Natural killer cell (primary cell): ENCODE measurements around the gene COX5B. TPM values are rescaled to one million over a fixed set of nuclear protein-coding genes. Genes with fewer than 3 reads are reported as not detected.

ENCODE experiments used
- ATAC-seq, 3 donors: fragments of 150-1000 bp in 2 of 3; fragments of 200-7000 bp in 1 of 3; cut with Tn5 transposase; 1 replicate in 1 of 3; 2 replicates in 2 of 3; pipeline ENCODE4 v1.10.0; 2021; ENCODE audit warnings: mild to moderate bottlenecking in 2 of 3, moderate library complexity in 2 of 3
- DNase-seq, 2 donors: peaks; one replicate each; pipeline versions ENCODE4 v3.0.0 to v3.0.0-alpha.2; 2013 to 2021; ENCODE audit warnings: mixed read lengths in 1 of 2
- H3K27ac ChIP-seq: one replicate; pipeline ENCODE4 v1.5.1; 2013; ENCODE audit warnings: mild to moderate bottlenecking, low read length
- H3K27me3 ChIP-seq: one replicate; pipeline ENCODE4 v1.6.1; 2013; ENCODE audit warnings: low read length; ENCODE audit not compliant: control insufficient read depth, insufficient read depth
- H3K36me3 ChIP-seq: one replicate; pipeline ENCODE4 v1.6.1; 2013; ENCODE audit warnings: low read length; ENCODE audit not compliant: control insufficient read depth, insufficient read depth
- H3K4me1 ChIP-seq: one replicate; pipeline ENCODE4 v1.6.1; 2013; ENCODE audit warnings: low read length; ENCODE audit not compliant: control insufficient read depth, insufficient read depth
- H3K4me3 ChIP-seq: one replicate; pipeline ENCODE4 v1.5.1; 2013; ENCODE audit warnings: low read length
- H3K9me3 ChIP-seq: one replicate; pipeline ENCODE4 v1.6.1; 2013; ENCODE audit warnings: low read length; ENCODE audit not compliant: control insufficient read depth, insufficient read depth
- H3K27ac Mint-ChIP-seq, 2 donors: one replicate each; pipeline ENCODE4 v1.8.0; 2022; ENCODE audit warnings: mild to moderate bottlenecking in 2 of 2, mixed read lengths in 2 of 2, moderate library complexity in 1 of 2
- H3K27me3 Mint-ChIP-seq, 2 donors: one replicate each; pipeline ENCODE4 v1.8.0; 2022; ENCODE audit warnings: low read depth in 2 of 2, mixed read lengths in 2 of 2
- H3K36me3 Mint-ChIP-seq: one replicate; pipeline ENCODE4 v1.8.0; 2022; ENCODE audit warnings: mixed read lengths
- H3K4me1 Mint-ChIP-seq, 2 donors: one replicate each; pipeline ENCODE4 v1.8.0; 2022; ENCODE audit warnings: mixed read lengths in 2 of 2
- H3K4me3 Mint-ChIP-seq: one replicate; pipeline ENCODE4 v1.8.0; 2022; ENCODE audit warnings: mild to moderate bottlenecking, moderate library complexity, mixed read lengths
- H3K9me3 Mint-ChIP-seq, 2 donors: one replicate each; pipeline ENCODE4 v1.8.0; 2022; ENCODE audit warnings: mixed read lengths in 2 of 2
- WGBS: methylation state at CpG from one replicate; pipeline ENCODE4 v1.1.7; 2013; ENCODE audit warnings: missing lambda C conversion rate; ENCODE audit not compliant: insufficient coverage; 5-methylcytosine and 5-hydroxymethylcytosine counted together
- intact Hi-C: fragments of 100-400 bp; cut with micrococcal nuclease; formaldehyde crosslinking; loops from one replicate; pipeline ENCODE4 v1.14.2; 2022
- total RNA-seq, 4 donors: library from RNA; stranded (reverse); fragments of 120-200 nt in 1 of 4; gene quantifications; one replicate each; pipeline versions ENCODE4 v1.2.3 to v1.2.4, GENCODE V29; 2013 to 2022
- TF ChIP-seq, protein P1 (sequence below): fragments of 200-600 bp; IDR thresholded peaks from one replicate; pipeline ENCODE4 v1.8.0; 2022; ENCODE audit warnings: antibody characterized with exemption

The COX5B gene
- total RNA-seq, 3 donors from 2014 or later (not counting 1 experiment from before 2014, with no cell fraction given), result 101 to 126 (median 122) TPM

- Histone ChIP-seq H3K27me3 (no peaks in the 10 kb centered on the region), H3K4me1 (no peaks in the 10 kb centered on the region), H3K9me3 (no peaks in the 10 kb centered on the region), H3K4me3 (no peak overlapping the region), H3K27ac (no peak overlapping the region), H3K36me3 (peaks cover 39% of the 10 kb centered on the region)
- Mint-ChIP-seq H3K27ac (peak overlapping the region; percentile 46 to 67), H3K27me3 (no peaks in the 10 kb centered on the region), H3K4me1 (peaks cover 10 to 16% of the 10 kb centered on the region in 2 donors), H3K4me3 (no peak overlapping the region), H3K9me3 (no peaks in the 10 kb centered on the region), H3K36me3 (no peaks in the 10 kb centered on the region)
- WGBS, result 70% methylated on average over 2 of the region's 2 CpGs
- no peak for DNase-seq
- TF ChIP-seq, protein P1, sequence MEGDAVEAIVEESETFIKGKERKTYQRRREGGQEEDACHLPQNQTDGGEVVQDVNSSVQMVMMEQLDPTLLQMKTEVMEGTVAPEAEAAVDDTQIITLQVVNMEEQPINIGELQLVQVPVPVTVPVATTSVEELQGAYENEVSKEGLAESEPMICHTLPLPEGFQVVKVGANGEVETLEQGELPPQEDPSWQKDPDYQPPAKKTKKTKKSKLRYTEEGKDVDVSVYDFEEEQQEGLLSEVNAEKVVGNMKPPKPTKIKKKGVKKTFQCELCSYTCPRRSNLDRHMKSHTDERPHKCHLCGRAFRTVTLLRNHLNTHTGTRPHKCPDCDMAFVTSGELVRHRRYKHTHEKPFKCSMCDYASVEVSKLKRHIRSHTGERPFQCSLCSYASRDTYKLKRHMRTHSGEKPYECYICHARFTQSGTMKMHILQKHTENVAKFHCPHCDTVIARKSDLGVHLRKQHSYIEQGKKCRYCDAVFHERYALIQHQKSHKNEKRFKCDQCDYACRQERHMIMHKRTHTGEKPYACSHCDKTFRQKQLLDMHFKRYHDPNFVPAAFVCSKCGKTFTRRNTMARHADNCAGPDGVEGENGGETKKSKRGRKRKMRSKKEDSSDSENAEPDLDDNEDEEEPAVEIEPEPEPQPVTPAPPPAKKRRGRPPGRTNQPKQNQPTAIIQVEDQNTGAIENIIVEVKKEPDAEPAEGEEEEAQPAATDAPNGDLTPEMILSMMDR, result no peak
- ATAC-seq, result peak in 2 of 3 donors; percentile 7 to 24
- intact Hi-C loops, result no loop called here
These were observed 8.9 kb downstream of the COX5B start for GRCh38 chr2:97654791-97655190.

DNA sequence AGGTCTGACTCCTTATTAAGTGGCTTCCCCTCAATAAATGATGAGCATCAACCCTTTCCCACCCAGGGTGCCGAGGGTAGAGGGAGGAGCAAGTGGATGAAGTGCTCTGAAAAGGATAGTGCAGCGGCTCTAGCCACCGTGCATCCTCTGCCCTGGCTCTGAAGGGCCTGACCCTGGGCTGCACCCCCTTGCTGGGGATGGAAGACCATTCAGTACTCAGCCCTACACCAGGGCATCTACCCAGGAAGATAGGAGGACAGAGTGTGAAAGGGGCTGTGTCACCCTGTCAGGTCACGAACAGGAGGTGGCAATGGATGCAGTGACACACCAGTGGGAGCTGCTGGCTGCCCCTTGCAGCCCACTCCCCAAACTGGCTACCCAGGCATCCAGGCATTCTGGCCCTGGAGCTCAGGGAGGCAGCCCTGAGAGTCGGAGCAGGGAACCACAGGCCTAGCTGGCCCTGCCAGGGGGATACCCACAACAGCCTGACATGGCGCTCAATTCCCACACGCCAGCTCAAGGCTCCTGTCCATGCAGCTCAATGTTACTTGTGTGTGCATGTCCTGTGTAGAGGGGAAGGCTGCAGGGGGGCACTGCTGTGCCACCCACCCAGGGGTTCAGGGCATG lies 10.4 kb downstream of the COX5B start:
- Histone ChIP-seq H3K36me3 (peaks cover 38% of the 10 kb centered on the region), H3K27me3 (no peaks in the 10 kb centered on the region), H3K9me3 (no peaks in the 10 kb centered on the region), H3K27ac (no peak overlapping the region), H3K4me3 (no peak overlapping the region), H3K4me1 (peaks cover 6% of the 10 kb centered on the region)
- Mint-ChIP-seq H3K27ac (no peak overlapping the region), H3K4me3 (no peak overlapping the region), H3K4me1 (peaks cover 12 to 18% of the 10 kb centered on the region in 2 donors), H3K9me3 (no peaks in the 10 kb centered on the region), H3K27me3 (no peaks in the 10 kb centered on the region), H3K36me3 (no peaks in the 10 kb centered on the region)
- DNase-seq, result no peak
- peak in 1 of 3 donors; percentile 9 for ATAC-seq
- intact Hi-C loops, result no loop called here
- TF ChIP-seq, protein P1, result no peak
- 99% methylated on average over 7 of the region's 7 CpGs for WGBS

DNA sequence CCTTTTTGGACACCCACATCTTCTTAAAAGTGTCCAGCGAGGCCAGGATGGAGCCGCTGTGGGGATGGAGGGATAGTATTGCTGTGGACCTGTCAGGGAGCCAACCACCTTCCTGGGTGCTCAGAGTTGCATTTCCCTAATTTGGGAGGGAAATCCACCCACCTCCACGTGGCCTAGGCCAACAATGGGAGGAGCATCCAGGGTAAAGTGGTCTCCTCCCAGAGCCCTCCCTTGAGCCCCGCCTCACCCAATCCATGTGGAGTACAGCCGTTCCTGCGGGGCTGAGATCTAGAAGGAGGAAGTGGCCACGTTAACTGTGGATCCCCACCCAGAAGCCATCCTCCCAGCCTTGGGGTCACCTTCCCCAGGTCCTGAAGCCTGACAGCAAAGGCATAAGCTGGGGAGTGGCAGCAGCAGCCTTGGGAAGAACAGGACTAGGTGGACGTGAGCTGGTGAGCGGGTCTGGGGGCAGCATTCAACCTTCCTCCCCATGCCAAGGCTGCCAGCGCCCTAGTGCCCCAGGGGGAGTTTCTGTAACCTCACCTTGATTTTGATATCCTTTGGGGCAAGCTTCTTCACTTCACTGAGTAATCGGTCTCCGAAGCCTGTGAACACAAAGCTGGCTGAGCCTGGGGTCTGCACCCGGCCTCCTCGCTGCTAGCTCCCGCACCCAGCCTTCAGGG lies 11.2 kb downstream of the COX5B start:
- ATAC-seq (no peak), DNase-seq (no peak)
- no peak overlapping the region for H3K27ac Mint-ChIP-seq
- TF ChIP-seq, protein P1, result no peak
- WGBS, result 92% methylated on average over 15 of the region's 15 CpGs
- peaks cover 20 to 26% of the 10 kb centered on the region in 2 donors for H3K4me1 Mint-ChIP-seq
- peaks cover 42% of the 10 kb centered on the region for H3K36me3 ChIP-seq
- no peaks in the 10 kb centered on the region for H3K36me3 Mint-ChIP-seq
- H3K9me3 ChIP-seq, result no peaks in the 10 kb centered on the region
- no peak overlapping the region for H3K4me3 Mint-ChIP-seq
- no peaks in the 10 kb centered on the region for H3K27me3 Mint-ChIP-seq
- intact Hi-C loops, result no loop called here
- peaks cover 14% of the 10 kb centered on the region for H3K4me1 ChIP-seq
- H3K4me3 ChIP-seq, result no peak overlapping the region
- no peaks in the 10 kb centered on the region for H3K9me3 Mint-ChIP-seq
- H3K27me3 ChIP-seq, result no peaks in the 10 kb centered on the region
- no peak overlapping the region for H3K27ac ChIP-seq
